ENCODE data around the gene NWD2. TPM values are rescaled to one million over a fixed set of nuclear protein-coding genes. Genes with fewer than 3 reads are reported as not detected.
A peak's percentile ranks its signal among the peaks of the same experiment; 100 is the strongest.

The NWD2 gene
- total RNA-seq, 4 donors from 2014 or later = 0.12 to 0.67 (median 0.15) TPM; not detected in 1

DNA sequence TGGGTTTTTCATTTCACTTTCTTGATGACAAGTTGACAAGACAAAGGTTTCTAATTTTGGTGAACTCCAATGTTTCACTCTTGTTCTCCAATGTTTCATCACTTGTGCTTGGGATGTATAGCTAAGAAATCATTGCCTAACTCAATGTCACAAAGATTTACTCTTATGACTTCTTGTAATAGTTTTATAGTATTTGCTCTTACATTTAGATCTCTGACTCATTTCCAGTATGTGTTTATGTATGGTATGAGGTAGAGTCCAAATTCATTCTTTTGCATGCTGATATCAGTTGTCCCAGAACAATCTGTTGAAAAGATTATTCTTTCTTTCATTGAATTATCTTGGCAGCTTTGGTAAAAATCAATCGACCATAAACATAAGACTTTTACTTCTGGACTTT lies 12.2 kb upstream of the NWD2 start:
- Histone ChIP-seq H3K27me3 (peaks cover under 1% of the 10 kb centered on the region), H3K27ac (no peak overlapping the region), H3K4me1 (no peaks in the 10 kb centered on the region), H3K4me3 (no peak overlapping the region), H3K9me3 (no peaks in the 10 kb centered on the region), H3K36me3 (no peaks in the 10 kb centered on the region)
- no peak for ATAC-seq
- 67 to 79% methylated on average over 1 of the region's 1 CpG for WGBS, 2 donors (ENCODE audit: low coverage in 1 of 2)
- no peak for TF ChIP-seq CTCF (IDR thresholded peaks at IDR 0.05)
- no peak for TF ChIP-seq POLR2A (IDR thresholded peaks at IDR 0.05)

GRCh38 chr4:37236165-37236564 lies 8.4 kb upstream of the NWD2 start:
- no peaks in the 10 kb centered on the region for H3K36me3 ChIP-seq
- peaks cover 14% of the 10 kb centered on the region for H3K27me3 ChIP-seq
- no peak for ATAC-seq
- H3K27ac ChIP-seq = no peak overlapping the region
- H3K4me3 ChIP-seq = no peak overlapping the region
- no peak for TF ChIP-seq POLR2AphosphoS5 (IDR thresholded peaks at IDR 0.05)
- TF ChIP-seq EP300 (IDR thresholded peaks at IDR 0.05) = no peak
- no peak for TF ChIP-seq CTCF (IDR thresholded peaks at IDR 0.05)
- TF ChIP-seq POLR2A (IDR thresholded peaks at IDR 0.05) = no peak
- no peaks in the 10 kb centered on the region for H3K4me1 ChIP-seq
- 89 to 100% methylated on average over 1 of the region's 2 CpGs for WGBS, 2 donors (ENCODE audit: low coverage in 1 of 2)
- H3K9me3 ChIP-seq = no peaks in the 10 kb centered on the region

DNA sequence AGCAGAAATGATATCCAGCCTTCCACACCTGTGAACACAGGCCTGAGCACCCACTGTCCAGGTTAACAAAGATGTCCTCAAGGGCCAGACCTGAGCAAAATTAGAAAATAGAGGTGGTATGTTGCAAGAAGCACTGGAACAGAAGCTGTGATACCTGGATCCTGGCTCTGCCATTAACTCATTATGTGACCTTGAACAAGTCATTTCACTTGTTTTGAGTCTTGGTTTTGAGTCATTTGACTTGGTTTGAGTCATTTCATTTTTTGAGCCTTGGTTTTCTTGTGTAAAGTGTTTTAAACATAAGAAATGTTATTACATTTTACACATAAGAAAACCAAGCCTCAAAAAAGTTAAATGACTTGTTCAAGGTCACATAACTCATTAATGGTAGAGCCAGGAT lies 2.9 kb upstream of the NWD2 start:
- ATAC-seq = no peak
- H3K9me3 ChIP-seq = no peaks in the 10 kb centered on the region
- H3K36me3 ChIP-seq = no peaks in the 10 kb centered on the region
- H3K4me3 ChIP-seq = no peak overlapping the region
- peaks cover 62% of the 10 kb centered on the region for H3K27me3 ChIP-seq
- TF ChIP-seq CTCF (IDR thresholded peaks at IDR 0.05) (no peak), POLR2A (IDR thresholded peaks at IDR 0.05) (no peak), EP300 (IDR thresholded peaks at IDR 0.05) (no peak), POLR2AphosphoS5 (IDR thresholded peaks at IDR 0.05) (no peak)
- peaks cover 0 to 17% (median 8%) of the 10 kb centered on the region in 3 donors for H3K4me1 ChIP-seq
- H3K27ac ChIP-seq = no peak overlapping the region

DNA sequence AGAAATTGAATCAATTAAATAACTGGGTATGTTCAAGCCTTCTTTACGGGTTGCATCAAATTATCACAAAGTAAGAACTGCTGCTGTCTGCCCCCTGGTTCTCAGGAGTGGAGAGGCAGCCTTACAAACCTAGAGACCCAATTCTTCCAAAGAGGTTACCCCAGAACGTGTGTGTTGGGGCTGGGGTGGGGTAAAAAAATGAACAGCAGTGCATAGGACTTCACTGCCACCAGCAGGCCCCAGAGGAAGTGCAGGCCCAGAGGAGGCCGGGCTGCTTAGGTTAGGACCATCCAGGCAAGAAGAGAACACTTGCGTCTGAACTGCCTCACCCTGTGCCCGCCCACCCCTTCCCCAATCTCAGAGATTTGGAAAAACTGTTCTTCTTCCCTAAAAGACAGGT lies 1.5 kb upstream of the NWD2 start:
- Histone ChIP-seq H3K4me1 (peaks cover 0 to 17% (median 8%) of the 10 kb centered on the region in 3 donors), H3K27me3 (peaks cover 72% of the 10 kb centered on the region), H3K4me3 (no peak overlapping the region), H3K27ac (no peak overlapping the region), H3K9me3 (no peaks in the 10 kb centered on the region), H3K36me3 (no peaks in the 10 kb centered on the region)
- TF ChIP-seq POLR2AphosphoS5 (IDR thresholded peaks at IDR 0.05) (no peak), CTCF (IDR thresholded peaks at IDR 0.05) (no peak), EP300 (IDR thresholded peaks at IDR 0.05) (no peak), POLR2A (IDR thresholded peaks at IDR 0.05) (no peak)
- no peak for ATAC-seq
- 11% methylated on average over 3 of the region's 5 CpGs; no CpG with 5 or more reads in 1 of the 2 donors for WGBS, 2 donors (ENCODE audit: low coverage in 1 of 2)

DNA sequence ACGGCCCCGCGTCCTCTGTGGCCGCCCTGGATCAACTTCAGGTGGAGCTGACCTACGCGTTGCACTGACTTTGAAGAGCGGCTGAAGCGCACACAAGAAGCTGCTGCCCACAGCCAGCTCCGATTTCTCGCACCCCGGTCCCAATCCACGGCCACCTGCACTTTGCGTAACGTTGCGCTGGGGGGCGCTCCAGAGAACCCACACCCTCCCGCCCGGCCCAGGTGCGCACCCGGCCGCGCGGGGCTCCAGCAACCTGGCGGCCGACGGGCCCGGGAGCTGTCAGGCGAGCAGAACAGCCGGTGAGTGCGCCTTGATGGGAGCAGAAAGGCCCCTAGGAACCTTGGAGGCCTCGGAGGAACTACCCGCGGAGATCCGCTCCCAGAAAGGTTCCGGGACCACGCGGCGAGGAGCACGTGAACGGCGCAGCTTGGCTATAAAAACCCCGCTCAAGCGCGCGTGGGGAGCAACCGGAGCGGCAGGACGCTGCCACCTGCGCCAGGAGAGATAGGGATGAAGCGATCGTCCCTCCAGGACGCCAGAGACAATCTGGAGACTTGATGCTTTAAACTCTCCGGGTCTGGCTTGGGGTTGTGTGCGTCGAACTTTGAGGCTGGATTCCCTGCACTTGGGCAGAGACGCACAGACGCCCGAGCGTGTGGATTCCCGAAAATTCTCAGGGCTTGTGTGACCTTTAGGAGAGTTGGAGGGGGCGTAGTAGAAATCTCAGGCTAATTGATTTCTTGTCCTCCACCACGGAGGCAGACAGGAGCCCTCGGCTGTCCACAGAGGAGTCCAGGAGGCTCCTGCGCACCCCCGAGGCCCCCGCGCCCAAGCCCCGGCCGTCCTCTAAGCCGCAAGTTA lies 591 bp upstream of the NWD2 start:
- WGBS, 2 donors (ENCODE audit: low coverage in 1 of 2) = 0% methylated on average over 8 of the region's 70 CpGs; no CpG with 5 or more reads in 1 of the 2 donors
- H3K4me3 ChIP-seq = peak overlapping the region in 1 of 2 donors; percentile 38
- no peaks in the 10 kb centered on the region for H3K9me3 ChIP-seq
- H3K4me1 ChIP-seq = peaks cover 0 to 17% (median 8%) of the 10 kb centered on the region in 3 donors
- TF ChIP-seq EP300 (IDR thresholded peaks at IDR 0.05) (no peak), POLR2A (IDR thresholded peaks at IDR 0.05) (no peak), CTCF (IDR thresholded peaks at IDR 0.05) (no peak)
- no peaks in the 10 kb centered on the region for H3K36me3 ChIP-seq
- no peak overlapping the region for H3K27ac ChIP-seq
- no peak for ATAC-seq
- H3K27me3 ChIP-seq = peaks cover 73% of the 10 kb centered on the region

All from gastroesophageal sphincter (tissue), 4 donors.